ENCODE results near the gene ATP9A. TPM values are rescaled to one million over a fixed set of nuclear protein-coding genes. Genes with fewer than 3 reads are reported as not detected.

The ATP9A gene
- total RNA-seq, 1 donor from 2014 or later, result 21.2 TPM

DNA sequence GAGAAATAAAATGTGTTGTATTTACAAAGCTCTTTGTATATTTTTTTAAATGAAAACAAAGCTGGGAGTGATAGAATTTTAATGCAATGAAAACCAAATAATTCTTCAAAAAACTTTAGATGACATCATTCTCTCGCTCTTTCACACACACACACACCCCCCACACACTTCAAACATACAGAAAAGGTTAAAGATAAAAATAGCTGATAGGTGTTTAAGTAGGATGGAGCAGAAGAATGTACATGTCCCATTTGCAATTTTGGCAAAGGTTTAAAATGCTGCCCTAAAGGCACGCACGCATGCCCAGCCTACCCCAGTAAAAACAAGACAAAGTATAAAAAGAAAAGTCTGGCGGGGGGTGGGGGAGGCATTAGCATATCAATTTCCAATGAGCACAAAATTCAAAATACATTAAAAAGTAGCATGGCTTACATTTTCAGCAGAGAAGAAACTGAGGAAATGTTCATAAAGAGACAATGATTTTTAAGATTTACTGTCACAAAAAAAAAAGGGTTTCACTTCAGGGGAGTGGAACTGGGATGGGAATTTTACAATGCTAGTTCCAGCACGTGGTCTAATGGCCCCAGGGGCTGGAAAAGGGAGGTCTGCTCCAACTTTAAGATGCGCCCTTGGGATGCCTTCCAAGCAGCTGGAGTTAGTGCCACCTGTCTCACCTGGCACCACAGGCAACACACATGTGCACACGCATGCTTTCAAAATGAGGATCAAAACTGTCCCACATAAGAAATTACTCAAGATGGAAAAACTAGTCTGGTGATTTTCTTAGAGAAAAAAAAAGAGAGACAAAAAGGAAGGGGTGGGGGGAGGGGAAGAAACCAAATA, 170.6 kb downstream of the ATP9A start:
- intact Hi-C loops (cut with DNase I), result no loop called here
- no peak for DNase-seq (ENCODE audit: missing footprints)
- no peak for ATAC-seq

- ATAC-seq (no peak), DNase-seq (ENCODE audit: missing footprints) (no peak)
- intact Hi-C loops (cut with DNase I), result no loop called here
Observed at GRCh38 chr20:51596668-51597388, 171.4 kb downstream of the ATP9A start.

- intact Hi-C loops (cut with DNase I), result loop anchor here (1.0 to 2.0 kb wide), 3 partner anchors 33 to 223 kb away; no protein-coding TSS in a partner anchor
- no peak for DNase-seq (ENCODE audit: missing footprints)
- no peak for ATAC-seq
Observed at GRCh38 chr20:51595744-51596143, 172.4 kb downstream of the ATP9A start.

DNA sequence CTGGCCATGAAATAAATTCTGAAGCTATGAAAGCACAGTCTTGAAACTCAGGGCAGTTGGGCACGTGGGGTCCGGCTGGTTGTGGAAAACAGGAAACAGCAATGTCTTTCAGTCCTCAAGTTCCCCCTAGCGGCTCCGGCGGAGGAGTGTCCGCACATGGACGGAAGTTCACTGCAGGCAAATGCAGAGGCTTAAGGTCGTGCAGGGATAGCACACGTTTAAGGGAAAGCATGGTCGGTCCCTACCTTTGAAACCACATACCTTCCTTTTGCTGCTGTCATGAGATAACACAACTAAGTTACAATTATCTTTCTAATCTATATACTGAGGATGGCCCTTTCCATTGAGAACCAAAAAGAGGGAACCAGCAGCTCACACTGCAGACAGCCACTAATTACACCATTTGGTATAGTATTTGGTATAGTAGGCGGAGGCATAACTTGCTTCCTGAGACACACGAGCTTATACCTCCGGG, 173.1 kb downstream of the ATP9A start:
- DNase-seq (ENCODE audit: missing footprints) (peak; percentile 93), ATAC-seq (peak; percentile 97)
- intact Hi-C loops (cut with DNase I), result loop anchor here (1.0 to 2.0 kb wide), 3 partner anchors 32 to 223 kb away; no protein-coding TSS in a partner anchor

DNA sequence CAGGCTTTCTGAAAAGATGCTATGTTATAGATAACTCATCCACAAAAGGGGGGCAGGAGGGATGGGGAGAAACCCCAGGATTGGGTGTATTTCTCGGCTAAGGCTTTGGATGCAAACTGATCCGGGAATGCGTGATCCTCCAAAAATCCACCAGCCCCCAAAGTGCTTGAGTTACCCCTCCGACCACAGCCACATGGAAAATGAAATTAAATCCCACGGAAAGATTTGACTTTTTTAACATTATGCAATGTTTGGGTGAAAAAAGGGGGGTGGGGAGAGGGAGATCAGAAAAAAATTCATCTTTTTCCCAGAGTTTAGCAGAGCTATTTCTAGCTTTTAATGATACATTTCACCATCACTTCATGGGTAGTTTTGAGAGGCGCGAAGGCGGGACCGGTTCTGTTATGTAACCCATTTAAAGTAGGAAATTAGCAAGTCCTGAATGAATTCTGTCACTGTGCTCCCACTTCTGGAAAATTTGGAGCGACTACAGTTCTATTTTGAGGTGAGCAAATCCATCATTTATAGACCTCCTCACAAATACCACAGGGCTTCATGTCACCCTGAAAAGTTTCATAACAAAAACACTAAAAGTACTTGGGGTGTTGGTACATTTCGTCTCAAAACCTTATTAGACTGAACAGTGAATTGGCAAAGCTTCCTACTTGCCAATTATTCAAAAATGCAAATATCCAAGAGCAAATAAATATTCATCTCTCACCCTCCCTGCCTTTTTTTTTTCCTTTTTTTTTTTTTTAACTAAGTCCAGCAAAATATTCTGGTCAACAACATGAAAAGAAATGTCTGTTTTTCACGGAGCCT, 173.7 kb downstream of the ATP9A start:
- DNase-seq (ENCODE audit: missing footprints) (no peak), ATAC-seq (peak; percentile 11)
- intact Hi-C loops (cut with DNase I), result loop anchor here (1.0 to 2.0 kb wide), 3 partner anchors 32 to 222 kb away; no protein-coding TSS in a partner anchor

GRCh38 chr20:51593584-51593983, 174.6 kb downstream of the ATP9A start:
- DNase-seq (ENCODE audit: missing footprints) (no peak), ATAC-seq (no peak)
- intact Hi-C loops (cut with DNase I), result no loop called here

DNA sequence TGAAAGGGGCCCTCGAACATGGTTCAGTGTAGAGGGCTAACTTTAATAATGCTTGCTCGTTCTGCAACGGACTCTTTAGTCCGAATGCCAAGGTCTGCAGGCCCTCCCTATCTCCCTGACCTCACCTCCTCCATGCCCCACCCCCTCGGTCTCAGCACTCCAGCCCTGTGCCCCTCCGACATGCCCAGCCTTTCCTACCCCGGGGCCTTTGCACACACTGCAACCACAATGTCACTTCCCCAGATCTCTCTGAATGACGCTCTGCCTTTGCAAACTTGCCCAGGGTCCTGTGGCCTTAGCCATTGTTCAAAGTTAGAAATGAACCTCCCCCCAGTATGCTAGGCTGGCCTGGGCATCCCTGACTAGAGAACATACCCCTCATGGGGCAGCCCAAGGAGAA, 175.6 kb downstream of the ATP9A start:
- no peak for DNase-seq (ENCODE audit: missing footprints)
- intact Hi-C loops (cut with DNase I), result no loop called here
- ATAC-seq, result no peak

GRCh38 chr20:51591871-51592270, 176.3 kb downstream of the ATP9A start:
- intact Hi-C loops (cut with DNase I), result no loop called here
- no peak for DNase-seq (ENCODE audit: missing footprints)
- ATAC-seq, result no peak

DNA sequence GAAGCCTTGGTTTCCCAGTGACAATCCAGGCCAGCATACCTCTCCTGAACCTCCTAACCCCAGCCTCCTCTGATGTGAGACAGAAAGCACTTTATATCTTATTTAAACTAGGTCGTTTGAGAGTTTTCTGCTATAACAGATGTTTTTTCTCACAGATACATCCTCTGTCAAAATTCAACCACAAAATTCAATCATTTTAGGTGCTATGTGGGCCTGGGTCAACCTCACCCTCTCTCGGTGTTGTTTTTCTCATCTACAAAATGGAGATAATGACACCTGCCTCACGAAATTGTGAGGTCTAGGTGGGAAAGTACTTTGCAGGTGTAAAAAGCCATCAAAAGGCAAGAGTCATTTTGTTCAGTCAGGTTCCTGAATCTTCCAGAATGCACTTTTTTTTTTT, 179.4 kb downstream of the ATP9A start:
- intact Hi-C loops (cut with DNase I), result no loop called here

GRCh38 chr20:51587145-51587544, 181.0 kb downstream of the ATP9A start:
- ATAC-seq (no peak), DNase-seq (ENCODE audit: missing footprints) (no peak)
- intact Hi-C loops (cut with DNase I), result no loop called here

More for the DNA sequence above, 179.4 kb downstream of the ATP9A start:
- DNase-seq (ENCODE audit: missing footprints), result no peak
- ATAC-seq, result no peak

- intact Hi-C loops (cut with DNase I), result no loop called here
- DNase-seq (ENCODE audit: missing footprints) (no peak), ATAC-seq (no peak)
Observed at GRCh38 chr20:51586005-51586440, 182.2 kb downstream of the ATP9A start.

GRCh38 chr20:51585148-51585547, 183.0 kb downstream of the ATP9A start:
- intact Hi-C loops (cut with DNase I), result no loop called here

GRCh38 chr20:51584737-51585136, 183.5 kb downstream of the ATP9A start:
- intact Hi-C loops (cut with DNase I), result no loop called here
- DNase-seq (ENCODE audit: missing footprints) (no peak), ATAC-seq (no peak)

More at GRCh38 chr20:51585148-51585547, 183.0 kb downstream of the ATP9A start:
- DNase-seq (ENCODE audit: missing footprints) (no peak), ATAC-seq (no peak)

GRCh38 chr20:51584116-51584515, 184.1 kb downstream of the ATP9A start:
- DNase-seq (ENCODE audit: missing footprints) (no peak), ATAC-seq (no peak)
- intact Hi-C loops (cut with DNase I), result no loop called here

DNA sequence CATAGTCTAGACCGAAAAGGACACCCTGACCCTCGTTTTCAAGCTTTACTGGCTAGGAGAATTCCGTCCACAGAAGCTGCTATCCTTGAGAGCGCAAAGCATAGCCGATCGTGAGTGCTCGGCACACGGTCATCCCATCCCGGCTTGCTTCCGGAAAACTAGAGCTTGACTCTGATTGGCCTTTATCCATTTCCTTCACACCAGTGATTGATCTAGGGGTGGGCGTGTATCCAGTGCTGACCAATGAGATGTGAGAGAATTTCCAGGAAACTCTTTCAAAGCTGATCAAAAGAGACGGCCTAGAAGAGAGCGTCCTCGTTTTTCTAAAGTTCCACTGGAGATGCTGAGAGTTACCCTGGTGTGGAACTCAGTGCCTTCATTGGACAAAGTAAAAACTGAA, 184.7 kb downstream of the ATP9A start:
- DNase-seq (ENCODE audit: missing footprints), result no peak
- ATAC-seq, result no peak
- intact Hi-C loops (cut with DNase I), result no loop called here

DNA sequence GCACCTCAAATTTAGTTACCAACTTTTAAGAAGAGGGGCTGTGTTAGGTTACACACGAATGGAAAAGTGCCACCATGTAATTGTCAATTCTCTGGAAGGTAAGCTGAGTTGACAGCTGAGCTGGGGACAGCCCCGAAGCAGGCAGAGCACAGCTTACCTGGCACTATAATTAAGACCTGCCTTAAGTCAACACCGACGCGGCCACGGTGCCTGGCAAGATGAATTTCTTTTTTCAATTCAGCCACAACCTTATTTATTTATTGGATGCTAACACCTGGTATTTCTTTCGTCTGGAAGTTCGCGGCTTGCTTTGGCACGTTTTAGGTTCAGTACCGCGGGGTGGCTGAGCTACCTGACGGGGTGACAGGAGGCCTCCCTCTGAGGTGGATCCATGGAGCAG, 185.1 kb downstream of the ATP9A start:
- DNase-seq (ENCODE audit: missing footprints), result no peak
- intact Hi-C loops (cut with DNase I), result no loop called here
- ATAC-seq, result no peak

DNA sequence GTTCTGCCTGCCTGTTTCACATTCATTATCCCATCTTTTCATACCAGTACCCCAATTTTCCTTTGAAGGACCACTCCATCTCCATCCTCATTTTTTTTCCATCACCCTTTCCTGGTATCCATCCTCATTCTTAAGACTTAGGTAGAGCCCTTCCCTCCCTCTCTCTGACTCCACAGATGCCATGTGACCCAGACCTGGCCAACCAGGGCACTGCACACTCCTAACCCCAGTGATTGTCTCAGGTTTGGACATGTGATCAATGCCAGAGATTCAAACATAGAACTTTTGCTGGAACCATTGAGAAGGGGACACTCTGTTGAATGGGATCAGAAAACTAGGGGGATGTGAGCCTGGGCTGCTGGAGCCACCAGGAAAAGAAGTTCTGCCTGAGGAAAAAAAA, 186.6 kb downstream of the ATP9A start:
- intact Hi-C loops (cut with DNase I), result no loop called here
- DNase-seq (ENCODE audit: missing footprints) (no peak), ATAC-seq (no peak)

- ATAC-seq (no peak), DNase-seq (ENCODE audit: missing footprints) (no peak)
- intact Hi-C loops (cut with DNase I), result no loop called here
Observed at GRCh38 chr20:51579137-51579536, 189.1 kb downstream of the ATP9A start.

DNA sequence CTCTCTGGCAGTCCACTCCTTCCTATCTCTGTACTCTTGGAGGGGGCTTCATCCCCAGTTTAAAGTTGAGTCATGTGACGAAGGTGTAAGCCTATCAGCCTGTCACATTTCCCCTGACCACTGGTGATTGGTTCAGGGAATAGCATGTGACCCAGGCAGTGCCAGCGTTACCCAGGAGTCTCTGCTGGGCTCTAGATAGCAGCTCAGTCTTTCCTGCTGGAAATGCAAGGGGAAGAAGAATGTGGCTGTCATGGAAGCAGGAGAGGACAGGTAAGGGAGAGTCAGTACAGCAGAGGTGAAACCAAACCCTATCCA, 190.1 kb downstream of the ATP9A start:
- no peak for DNase-seq (ENCODE audit: missing footprints)
- ATAC-seq, result no peak
- intact Hi-C loops (cut with DNase I), result no loop called here
